Uterus (tissue), 2 donors: ENCODE measurements around the gene IFI35.

Experiments used
- CTCF ChIP-seq, 4 experiments: fragments of 200-600 bp in 2 of 4; fragments of 450-650 bp in 2 of 4; sonication (generic) in 2 of 4; IDR thresholded peaks; one replicate each; pipeline ENCODE4 v1.5.1; 2016 to 2019; ENCODE audit warnings: antibody characterized with exemption in 4 of 4, mild to moderate bottlenecking in 2 of 4, moderate library complexity in 1 of 4
- POLR2A ChIP-seq, 2 donors: fragments of 450-650 bp; IDR thresholded peaks; one replicate each; pipeline ENCODE4 v1.6.1; 2016; ENCODE audit warnings: antibody characterized with exemption in 2 of 2, mild to moderate bottlenecking in 1 of 2, moderate library complexity in 1 of 2

GRCh38 chr17:43033948-43034881 lies 27.6 kb downstream of the IFI35 start:
- TF ChIP-seq CTCF (IDR thresholded peaks at IDR 0.05) (no peak), POLR2A (IDR thresholded peaks at IDR 0.05) (no peak)
